Cerebellar cortex (tissue), 1 donor: ENCODE results near the gene YOD1.

Source experiments
- DNase-seq: peaks from one replicate; pipeline ENCODE4 v3.0.0-alpha.2; 2015; ENCODE audit warnings: low spot score

The YOD1 gene

GRCh38 chr1:207025146-207025880 lies 25.7 kb downstream of the YOD1 start:
- no peak for DNase-seq

- DNase-seq, result no peak
Measured at GRCh38 chr1:207024202-207025145, 26.5 kb downstream of the YOD1 start.

- DNase-seq, result no peak
Measured at GRCh38 chr1:207022996-207023679, 27.9 kb downstream of the YOD1 start.

DNA sequence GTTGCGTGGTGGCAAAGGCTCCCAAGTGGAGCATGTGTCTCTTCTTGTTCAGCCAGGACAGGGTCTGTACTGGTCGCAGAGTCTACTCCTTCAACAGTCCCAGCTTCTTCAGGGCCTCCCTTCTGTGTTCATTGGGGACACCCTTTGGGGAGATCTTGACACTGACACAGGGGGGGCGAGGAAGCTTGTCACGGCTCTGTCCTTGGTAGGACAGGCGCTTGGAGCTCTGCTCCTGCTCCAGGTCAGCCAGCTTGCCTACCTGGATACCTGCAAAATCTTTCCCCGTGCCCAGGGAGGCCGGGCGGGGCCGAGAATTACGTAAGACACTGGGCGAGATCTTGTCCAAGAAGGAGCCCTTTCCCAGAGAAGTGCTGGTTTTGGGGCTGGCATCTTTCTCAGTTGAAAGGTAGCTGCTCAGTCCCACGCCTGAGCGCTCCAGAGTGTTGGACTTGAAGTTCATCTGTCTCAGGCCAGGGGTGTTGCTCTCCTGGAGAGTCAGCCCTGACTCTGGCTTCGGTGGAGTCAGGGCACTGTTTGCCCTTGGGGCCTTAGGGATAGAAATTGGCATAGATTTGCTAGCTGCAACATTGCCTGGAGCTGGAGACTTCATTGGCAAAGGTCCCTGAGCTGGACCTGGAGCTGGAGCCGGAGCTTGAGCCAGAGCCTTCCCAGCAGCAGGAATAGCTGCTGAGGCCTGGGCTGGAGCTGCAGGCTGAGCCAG lies 29.0 kb downstream of the YOD1 start:
- no peak for DNase-seq

DNA sequence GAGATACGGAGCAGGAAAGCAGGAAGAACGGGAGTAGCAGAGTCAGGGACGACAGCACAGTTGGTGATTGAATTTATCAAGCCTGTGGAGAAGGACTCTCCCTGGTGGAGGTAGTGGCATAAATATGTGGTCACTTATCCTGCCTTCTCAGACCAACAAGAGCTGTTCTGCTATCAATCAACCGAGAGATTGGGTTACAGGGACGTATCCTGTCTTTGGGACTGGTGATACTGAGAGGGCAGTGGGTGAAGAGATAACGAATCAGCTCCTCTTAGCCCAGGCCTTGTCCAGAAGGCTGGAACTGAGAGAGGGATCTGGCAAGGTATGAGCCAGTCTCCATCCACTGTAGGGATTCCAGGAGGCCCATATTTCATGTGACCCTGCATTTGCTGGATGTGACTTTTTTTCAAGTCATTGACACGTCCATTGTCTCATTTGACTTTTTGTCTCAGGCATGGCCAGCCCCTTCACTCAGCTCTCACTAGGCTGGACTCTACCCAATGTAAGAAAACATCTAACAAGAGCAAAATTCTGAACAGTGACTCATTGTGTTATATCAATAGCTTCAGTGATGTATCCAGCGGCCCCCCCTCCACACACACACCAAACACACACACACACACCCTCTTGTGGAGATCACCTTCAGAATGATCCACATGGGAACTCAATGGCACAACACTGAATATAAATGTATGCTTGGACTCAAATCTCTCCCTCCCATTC lies 29.7 kb downstream of the YOD1 start:
- no peak for DNase-seq

GRCh38 chr1:207020709-207021107 lies 30.3 kb downstream of the YOD1 start:
- no peak for DNase-seq

DNA sequence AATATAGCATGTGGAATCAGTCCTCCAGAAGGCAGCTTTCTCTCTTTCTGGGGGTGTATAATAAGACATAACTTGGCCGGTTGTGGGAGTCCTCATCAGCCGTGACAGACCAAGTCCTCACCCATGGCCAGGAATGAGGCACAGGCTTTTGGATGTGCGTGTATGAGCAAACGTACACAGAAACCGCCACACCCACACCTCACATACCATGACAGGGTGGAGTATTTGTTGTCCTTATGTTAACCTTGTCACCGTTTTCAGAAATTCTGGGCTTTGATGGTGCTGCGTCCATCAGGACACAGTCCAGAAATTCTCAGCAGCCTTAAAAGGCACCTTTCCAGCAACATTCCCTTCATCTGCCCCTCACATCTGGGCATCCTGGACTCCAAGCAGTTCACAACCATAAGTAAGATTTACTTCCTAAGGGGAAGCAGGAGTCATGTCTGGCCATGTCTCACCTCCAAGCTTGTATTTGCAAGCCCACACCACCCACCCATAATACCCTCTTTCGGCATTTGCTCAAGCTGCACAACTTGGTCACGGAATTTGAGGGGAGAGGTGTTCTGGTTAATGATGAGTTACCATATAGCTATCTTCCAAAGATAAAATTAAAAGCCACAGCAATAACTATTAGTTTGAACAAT lies 30.8 kb downstream of the YOD1 start:
- DNase-seq, result no peak

DNA sequence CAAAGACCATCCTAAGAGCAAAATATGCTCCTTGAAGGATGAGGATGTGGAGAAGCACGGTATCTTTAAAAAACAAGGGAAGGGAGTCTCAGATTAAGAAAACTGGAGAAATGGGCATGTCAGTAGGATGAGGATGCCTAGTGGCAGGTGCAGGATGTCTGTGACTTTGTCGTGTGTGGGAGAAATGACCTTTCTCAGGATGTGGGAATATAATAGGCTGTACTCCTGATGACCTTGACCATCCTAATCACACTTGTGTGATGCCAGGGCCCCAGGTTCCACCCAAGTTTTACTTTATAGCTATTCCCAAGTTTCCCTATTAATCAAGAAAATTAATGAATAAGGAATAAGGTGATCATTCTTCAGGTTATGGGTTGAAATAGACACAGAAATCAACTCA lies 31.3 kb downstream of the YOD1 start:
- DNase-seq, result no peak

DNA sequence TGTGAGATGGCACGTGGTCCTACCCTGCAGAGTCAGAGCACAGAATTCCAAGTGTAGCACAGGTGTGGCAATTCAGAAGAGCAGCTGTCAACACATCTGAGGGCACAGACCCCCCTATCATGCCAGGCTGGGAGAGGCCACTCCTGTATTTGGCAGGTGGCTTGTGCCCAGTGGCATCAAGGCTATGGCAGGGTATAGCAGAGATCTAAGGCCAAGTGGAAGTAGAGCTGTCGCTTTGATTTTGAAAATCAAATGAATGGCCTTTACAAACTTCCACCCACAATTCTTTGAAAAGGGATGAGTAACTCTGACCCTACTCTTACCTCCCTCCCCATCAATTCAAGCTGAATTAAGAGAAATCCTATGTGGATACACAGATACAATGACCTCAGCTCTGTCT lies 31.8 kb downstream of the YOD1 start:
- DNase-seq, result no peak

GRCh38 chr1:207018707-207019106 lies 32.3 kb downstream of the YOD1 start:
- no peak for DNase-seq

DNA sequence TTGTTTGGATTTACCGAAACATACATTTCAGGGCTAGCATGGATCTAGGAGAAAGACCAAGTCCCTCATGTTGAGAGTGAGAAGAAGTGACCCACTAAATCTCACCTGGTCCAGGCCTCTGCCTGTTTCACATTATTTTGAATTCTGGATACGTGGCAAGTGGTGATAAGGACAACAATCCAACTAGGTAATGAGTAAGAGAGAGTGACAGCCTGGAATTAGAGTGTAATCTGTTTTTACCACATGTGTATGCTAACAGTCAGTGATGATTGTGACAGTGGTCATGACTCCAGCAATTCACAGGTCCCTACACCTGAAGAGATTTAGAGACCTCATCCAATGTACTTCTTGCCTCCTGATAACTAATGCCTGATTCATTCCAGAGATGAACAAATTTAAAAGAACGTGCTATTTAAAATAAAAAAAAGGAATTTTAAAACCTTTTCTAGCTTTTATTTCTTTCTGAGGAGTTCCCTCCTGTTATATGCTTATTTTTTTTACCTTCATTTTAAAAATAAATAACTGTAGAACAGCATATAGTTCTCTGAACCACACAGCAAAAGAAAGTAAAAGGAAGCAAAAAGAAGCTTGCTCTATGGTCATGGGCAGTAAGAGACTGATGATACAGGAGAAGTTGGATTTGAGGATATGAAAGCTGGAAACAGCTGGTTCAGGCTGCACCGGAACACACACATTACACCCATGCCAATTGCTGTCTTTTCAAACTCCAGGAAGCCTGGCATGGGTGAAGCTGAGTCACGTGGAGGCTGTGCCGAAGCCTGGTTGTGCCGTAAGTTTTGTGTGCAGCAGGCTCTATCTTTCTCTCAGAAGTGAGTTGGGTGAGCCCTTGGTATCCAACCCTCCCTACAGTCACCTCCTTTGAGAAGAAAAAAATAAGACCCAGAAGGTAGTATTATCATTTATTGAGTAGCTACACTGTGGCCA lies 33.1 kb downstream of the YOD1 start:
- no peak for DNase-seq

DNA sequence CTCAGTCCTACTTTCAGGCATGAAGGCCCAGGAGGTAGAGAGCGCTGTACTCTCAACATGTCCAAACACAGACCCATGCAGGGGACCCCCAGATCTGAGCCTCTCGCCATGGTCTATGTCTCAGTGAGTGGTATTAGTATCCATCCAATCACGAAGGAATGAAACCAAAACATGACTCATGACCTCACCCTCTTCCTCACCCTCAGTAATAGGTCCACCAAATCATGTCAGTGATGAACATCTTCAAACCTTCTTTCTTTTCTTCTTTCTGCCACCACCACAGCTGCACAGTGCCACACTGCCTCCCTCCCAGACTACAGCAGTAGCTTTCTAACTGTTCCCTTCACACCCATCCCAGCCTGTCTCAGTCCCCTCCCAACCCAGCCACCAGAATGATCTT lies 35.2 kb downstream of the YOD1 start:
- DNase-seq, result no peak

DNA sequence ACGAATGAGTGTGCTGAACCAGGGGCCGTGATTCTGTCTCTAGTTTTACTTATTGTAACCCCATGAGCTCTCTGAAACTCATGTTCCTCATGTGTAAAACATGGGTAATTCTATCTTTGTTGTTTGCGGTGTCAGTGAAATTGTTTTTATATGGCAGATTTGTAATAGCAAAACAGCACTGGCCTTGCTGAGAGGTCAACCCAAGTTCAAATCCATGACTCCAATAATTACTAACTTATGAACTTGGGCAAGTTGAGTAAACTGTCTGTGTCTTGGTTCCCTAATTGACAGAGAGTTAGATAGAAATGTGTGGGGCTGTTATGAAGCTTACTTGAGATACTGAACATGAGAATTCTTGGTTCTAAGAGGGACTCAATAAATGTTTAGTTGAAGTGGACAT lies 36.3 kb downstream of the YOD1 start:
- DNase-seq, result no peak

DNA sequence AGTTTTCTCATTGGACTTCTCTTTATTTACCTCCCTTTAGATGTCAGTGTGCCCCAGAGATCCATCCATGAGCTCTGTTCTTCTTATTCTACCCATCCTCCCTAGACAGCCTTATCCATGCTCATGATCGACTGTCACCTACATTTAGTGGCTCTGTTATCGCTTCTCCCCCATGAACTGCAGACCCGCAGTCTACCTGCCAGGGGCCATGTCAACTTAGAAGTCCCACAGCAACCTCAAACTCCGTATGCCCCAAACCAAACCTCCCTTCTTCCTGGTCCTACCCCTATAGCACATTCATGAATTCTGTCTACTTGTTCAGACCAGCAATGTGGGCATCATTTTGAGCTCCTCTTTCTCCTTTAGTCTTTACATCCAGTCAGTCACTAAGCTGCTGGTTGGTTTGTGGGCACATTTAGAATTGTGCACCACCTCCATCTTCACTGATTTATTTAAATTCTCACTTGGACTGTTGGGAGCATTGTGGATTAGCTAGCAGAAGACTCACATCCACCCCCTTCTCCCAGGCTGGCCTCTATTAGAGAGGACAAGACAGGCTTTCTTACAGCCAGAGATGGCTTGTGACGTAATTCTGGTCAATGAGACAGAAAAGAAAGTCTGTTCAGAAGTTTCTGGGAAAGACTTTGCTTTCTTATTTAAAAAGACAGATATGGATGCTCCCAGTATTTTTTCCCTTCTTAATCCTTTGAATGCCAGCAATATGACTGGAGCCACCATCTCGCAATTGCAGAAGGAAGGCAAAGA lies 37.5 kb downstream of the YOD1 start:
- DNase-seq, result no peak

- DNase-seq, result no peak
Measured at GRCh38 chr1:207010726-207011125, 40.3 kb downstream of the YOD1 start.

DNA sequence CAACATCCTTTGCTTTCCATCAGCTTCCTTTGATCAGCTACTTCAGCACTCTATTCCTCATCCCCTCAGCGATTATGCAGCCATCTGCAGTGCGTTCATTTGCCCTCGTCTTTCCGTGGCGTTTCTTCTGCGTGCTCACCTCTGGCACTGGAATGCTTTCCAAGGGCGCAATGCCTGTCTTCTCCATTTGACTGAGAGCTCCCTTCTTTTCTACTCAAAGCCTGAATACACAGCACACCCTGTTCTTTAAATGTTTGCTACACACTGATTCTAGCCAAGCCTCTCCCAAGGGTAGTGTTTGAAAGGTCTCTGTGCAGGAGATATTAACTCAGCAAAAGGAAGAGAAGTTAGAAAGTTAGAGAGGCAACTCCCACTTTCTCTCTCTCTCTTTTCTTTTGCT lies 41.1 kb downstream of the YOD1 start:
- no peak for DNase-seq

GRCh38 chr1:207009182-207009850 lies 41.7 kb downstream of the YOD1 start:
- no peak for DNase-seq

- no peak for DNase-seq
Measured at GRCh38 chr1:207007352-207008033, 43.5 kb downstream of the YOD1 start.
